Medulla oblongata (tissue), 1 donor: ENCODE measurements around the gene KRTAP10-10.
"Not testable (repeated sequence)": the region's sequence is repeated elsewhere in the genome, so short reads cannot be mapped to it uniquely, and the experiment has no call there.

Experiments used
- DNase-seq: peaks from one replicate; pipeline ENCODE4 v3.0.0-alpha.2; 2015; ENCODE audit errors: extremely low spot score

The KRTAP10-10 gene

GRCh38 chr21:44637018-44637850 is at the start of gene KRTAP10-10:
TSS of gene KRTAP10-10 (plus strand) at chr21:44637356. CDS start at chr21:44637418, 62 bp downstream.
- DNase-seq: no peak

- DNase-seq: no peak
These were observed 48.1 kb upstream of the KRTAP10-10 start for GRCh38 chr21:44589094-44589493.

- no peak for DNase-seq
These were observed 47.4 kb upstream of the KRTAP10-10 start for GRCh38 chr21:44589586-44590305.

GRCh38 chr21:44590311-44590721 is 46.8 kb upstream of the KRTAP10-10 start:
- DNase-seq: no peak

- not testable (repeated sequence) for DNase-seq
These were observed 46.0 kb upstream of the KRTAP10-10 start for GRCh38 chr21:44590897-44591800.

GRCh38 chr21:44591801-44592130 is 45.4 kb upstream of the KRTAP10-10 start:
- DNase-seq: not testable (repeated sequence)

GRCh38 chr21:44592446-44593311 is 44.5 kb upstream of the KRTAP10-10 start, which contains the start of gene KRTAP10-6:
TSS of gene KRTAP10-6 (minus strand) at chr21:44592505. CDS start at chr21:44592484, 21 bp downstream.
- no peak for DNase-seq

- no peak for DNase-seq
These were observed 43.4 kb upstream of the KRTAP10-10 start for GRCh38 chr21:44593598-44594405.

GRCh38 chr21:44594406-44594916 is 42.7 kb upstream of the KRTAP10-10 start:
- DNase-seq: no peak

- no peak for DNase-seq
These were observed 41.6 kb upstream of the KRTAP10-10 start for GRCh38 chr21:44595524-44595923.

GRCh38 chr21:44596068-44596725 is 41.0 kb upstream of the KRTAP10-10 start:
- no peak for DNase-seq

- no peak for DNase-seq
These were observed 39.1 kb upstream of the KRTAP10-10 start for GRCh38 chr21:44598061-44598460.

- DNase-seq: no peak
These were observed 37.7 kb upstream of the KRTAP10-10 start for GRCh38 chr21:44599264-44600029.

GRCh38 chr21:44600118-44600978 is 36.8 kb upstream of the KRTAP10-10 start, which contains the start of gene KRTAP10-7:
TSS of gene KRTAP10-7 (plus strand) at chr21:44600597. CDS start at chr21:44600622, 25 bp downstream.
- not testable (repeated sequence) for DNase-seq

- not testable (repeated sequence) for DNase-seq
These were observed 36.1 kb upstream of the KRTAP10-10 start for GRCh38 chr21:44601091-44601490.

- no peak for DNase-seq
These were observed 35.3 kb upstream of the KRTAP10-10 start for GRCh38 chr21:44601596-44602462.
